Activated CD8-positive, alpha-beta T cell treated with anti-CD3 and anti-CD28 coated beads for 36 hours (primary cell): ENCODE results near the gene PRPH2. TPM values are rescaled to one million over a fixed set of nuclear protein-coding genes. Genes with fewer than 3 reads are reported as not detected.

Experiments
- ATAC-seq: fragments of 200-7000 bp; cut with Tn5 transposase; one replicate; pipeline ENCODE4 v1.10.0; 2021; ENCODE audit warnings: mild to moderate bottlenecking, moderate library complexity
- CTCF ChIA-PET: fragments of 350-600 bp; sonication (Branson Sonifier 250); formaldehyde crosslinking; loops from one replicate; lab custom pipeline; 2021; ENCODE audit warnings: antibody characterized with exemption; lab: Charles Lee
- POLR2A ChIA-PET: fragments of 350-600 bp; sonication (Branson Sonifier 250); formaldehyde crosslinking; loops from one replicate; lab custom pipeline; 2021; ENCODE audit warnings: antibody characterized with exemption; lab: Charles Lee
- DNase-seq: peaks from one replicate; pipeline ENCODE4 v3.0.0-alpha.2; 2020
- H3K27ac Mint-ChIP-seq: one replicate; pipeline ENCODE4 v1.8.0; 2021; ENCODE audit warnings: mild to moderate bottlenecking, mixed read lengths
- H3K27me3 Mint-ChIP-seq: one replicate; pipeline ENCODE4 v1.8.0; 2021; ENCODE audit warnings: mixed read lengths
- H3K36me3 Mint-ChIP-seq: one replicate; pipeline ENCODE4 v1.8.0; 2021; ENCODE audit warnings: low read depth, mixed read lengths
- H3K4me1 Mint-ChIP-seq: one replicate; pipeline ENCODE4 v1.8.0; 2021; ENCODE audit warnings: low read depth, mixed read lengths
- H3K4me3 Mint-ChIP-seq: one replicate; pipeline ENCODE4 v1.8.0; 2021; ENCODE audit warnings: mild to moderate bottlenecking, moderate library complexity, mixed read lengths
- H3K9me3 Mint-ChIP-seq: one replicate; pipeline ENCODE4 v1.8.0; 2021; ENCODE audit warnings: mixed read lengths
- CTCF ChIP-seq: fragments of 200-600 bp; IDR thresholded peaks from one replicate; pipeline ENCODE4 v1.8.0; 2022; ENCODE audit warnings: antibody characterized with exemption, mild to moderate bottlenecking
- intact Hi-C: fragments of 100-400 bp; cut with micrococcal nuclease; formaldehyde crosslinking; loops from one replicate; pipeline ENCODE4 v1.10.0; 2022
- total RNA-seq, 2 experiments: library from RNA; stranded (reverse); gene quantifications; one replicate each; pipeline ENCODE4 v1.2.3, GENCODE V29; 2021

PRPH2 gene
- total RNA-seq, 2 experiments from 2014 or later = not detected

GRCh38 chr6:42697268-42697655 lies 25.1 kb downstream of the PRPH2 start:
- CTCF ChIA-PET = interaction anchor here (0.8 to 7.8 kb wide), 3 partner anchors 9 to 35 kb away, joined by 3 to 39 read pairs (median 6); no protein-coding TSS in a partner anchor
- H3K4me1 Mint-ChIP-seq = peaks cover 24% of the 10 kb centered on the region
- no peak for TF ChIP-seq CTCF
- intact Hi-C loops = no loop called here
- no peak for ATAC-seq
- POLR2A ChIA-PET = interaction anchor here (0.7 to 1.3 kb wide), 3 partner anchors 12 to 204 kb away, joined by 3 to 4 read pairs (median 3); no protein-coding TSS in a partner anchor
- no peaks in the 10 kb centered on the region for H3K9me3 Mint-ChIP-seq
- H3K4me3 Mint-ChIP-seq = no peak overlapping the region
- no peaks in the 10 kb centered on the region for H3K27me3 Mint-ChIP-seq
- peaks cover 18% of the 10 kb centered on the region for H3K36me3 Mint-ChIP-seq
- H3K27ac Mint-ChIP-seq = no peak overlapping the region
- no peak for DNase-seq

- Mint-ChIP-seq H3K9me3 (no peaks in the 10 kb centered on the region), H3K36me3 (peaks cover 19% of the 10 kb centered on the region), H3K27me3 (no peaks in the 10 kb centered on the region), H3K27ac (peak overlapping the region; percentile 13), H3K4me3 (no peak overlapping the region), H3K4me1 (peaks cover 25% of the 10 kb centered on the region)
- DNase-seq (no peak), ATAC-seq (no peak)
- TF ChIP-seq CTCF = no peak
- ChIA-PET POLR2A (interaction anchor here (0.7 to 1.3 kb wide), 2 partner anchors 13 to 84 kb away, joined by 3 to 4 read pairs; no protein-coding TSS in a partner anchor), CTCF (interaction anchor here (0.8 to 7.8 kb wide), 5 partner anchors 8 to 592 kb away, joined by 3 to 39 read pairs (median 3); no protein-coding TSS in a partner anchor)
- intact Hi-C loops = no loop called here
Observed at GRCh38 chr6:42696526-42697267, 25.7 kb downstream of the PRPH2 start.

GRCh38 chr6:42694586-42694985 lies 27.8 kb downstream of the PRPH2 start:
- no peak for DNase-seq
- TF ChIP-seq CTCF = no peak
- CTCF ChIA-PET = interaction anchor here (1.4 to 7.8 kb wide), 2 partner anchors 32 to 206 kb away, joined by 4 to 39 read pairs; no protein-coding TSS in a partner anchor
- Mint-ChIP-seq H3K27me3 (no peaks in the 10 kb centered on the region), H3K9me3 (no peaks in the 10 kb centered on the region), H3K4me3 (no peak overlapping the region), H3K4me1 (peaks cover 38% of the 10 kb centered on the region), H3K36me3 (peaks cover 37% of the 10 kb centered on the region), H3K27ac (peak overlapping the region; percentile 93)
- POLR2A ChIA-PET = no interaction called here
- intact Hi-C loops = no loop called here
- no peak for ATAC-seq

- DNase-seq (no peak), ATAC-seq (peak; percentile 43)
- intact Hi-C loops = no loop called here
- Mint-ChIP-seq H3K36me3 (peaks cover 40% of the 10 kb centered on the region), H3K4me3 (no peak overlapping the region), H3K9me3 (no peaks in the 10 kb centered on the region), H3K27ac (peak overlapping the region; percentile 93), H3K27me3 (no peaks in the 10 kb centered on the region), H3K4me1 (peaks cover 38% of the 10 kb centered on the region)
- POLR2A ChIA-PET = interaction anchor here (1.4 to 1.8 kb wide), 2 partner anchors 77 to 91 kb away, joined by 4 to 6 read pairs; no protein-coding TSS in a partner anchor
- CTCF ChIA-PET = interaction anchor here (0.5 to 7.8 kb wide), 6 partner anchors 18 to 206 kb away, joined by 3 to 39 read pairs (median 4); no protein-coding TSS in a partner anchor
- no peak for TF ChIP-seq CTCF
Observed at GRCh38 chr6:42693725-42694323, 28.6 kb downstream of the PRPH2 start.
